ENCODE results near the gene RNF141.

RNF141 gene

GRCh38 chr11:10522276-10522675, 18.7 kb downstream of the RNF141 start:
- TF ChIP-seq CSDC2 (CRISPR knock-in tag; IDR thresholded peaks at IDR 0.05): no peak
- no peak for ATAC-seq

GRCh38 chr11:10520562-10520961, 20.4 kb downstream of the RNF141 start:
- TF ChIP-seq POU6F1 (CRISPR knock-in tag; IDR thresholded peaks at IDR 0.05; ENCODE audit: borderline replicate concordance, low read depth) (no peak), ISL1 (CRISPR knock-in tag; IDR thresholded peaks at IDR 0.05) (no peak), BACH2 (CRISPR knock-in tag; IDR thresholded peaks at IDR 0.05; ENCODE audit: borderline replicate concordance) (no peak), ZFP30 (CRISPR knock-in tag; IDR thresholded peaks at IDR 0.05) (no peak), CREB5 (CRISPR knock-in tag; IDR thresholded peaks at IDR 0.05; ENCODE audit: low read depth) (no peak), GLIS3 (CRISPR knock-in tag; IDR thresholded peaks at IDR 0.05) (no peak), ZNF565 (CRISPR knock-in tag; conservative IDR thresholded peaks at IDR 0.05; ENCODE audit: low read depth) (no peak), SNAI2 (CRISPR knock-in tag; IDR thresholded peaks at IDR 0.05) (no peak), RARB (CRISPR knock-in tag; IDR thresholded peaks at IDR 0.05) (no peak), TOX (CRISPR knock-in tag; IDR thresholded peaks at IDR 0.05; ENCODE audit: borderline replicate concordance) (no peak), ZNF8 (CRISPR knock-in tag; IDR thresholded peaks at IDR 0.05) (no peak), OSR1 (CRISPR knock-in tag; IDR thresholded peaks at IDR 0.05) (no peak), ESRRG (CRISPR knock-in tag; IDR thresholded peaks at IDR 0.05) (no peak), TSHZ2 (CRISPR knock-in tag; IDR thresholded peaks at IDR 0.05) (no peak)
- ATAC-seq: no peak

- TF ChIP-seq BACH2 (CRISPR knock-in tag; IDR thresholded peaks at IDR 0.05; ENCODE audit: borderline replicate concordance): no peak
- TF ChIP-seq ZNF565 (CRISPR knock-in tag; conservative IDR thresholded peaks at IDR 0.05; ENCODE audit: low read depth): no peak
- no peak for TF ChIP-seq PATZ1 (CRISPR knock-in tag; IDR thresholded peaks at IDR 0.05; ENCODE audit: borderline replicate concordance)
- no peak for TF ChIP-seq ESRRG (CRISPR knock-in tag; IDR thresholded peaks at IDR 0.05)
- TF ChIP-seq TOX (CRISPR knock-in tag; IDR thresholded peaks at IDR 0.05; ENCODE audit: borderline replicate concordance): no peak
- TF ChIP-seq ARNTL (CRISPR knock-in tag; IDR thresholded peaks at IDR 0.05; ENCODE audit: borderline replicate concordance, low read depth): no peak
- TF ChIP-seq TSHZ2 (CRISPR knock-in tag; IDR thresholded peaks at IDR 0.05): no peak
- no peak for TF ChIP-seq GLIS3 (CRISPR knock-in tag; IDR thresholded peaks at IDR 0.05)
- no peak for TF ChIP-seq CSRNP3 (CRISPR knock-in tag; IDR thresholded peaks at IDR 0.05)
- TF ChIP-seq CREB5 (CRISPR knock-in tag; IDR thresholded peaks at IDR 0.05; ENCODE audit: low read depth): no peak
- TF ChIP-seq ZNF70 (CRISPR knock-in tag; IDR thresholded peaks at IDR 0.05): no peak
- ATAC-seq: no peak
Measured at GRCh38 chr11:10519630-10520029, 21.4 kb downstream of the RNF141 start.
